OCI-LY1 (cell line): ENCODE data around the gene ASB15.

ENCODE experiments used
- H2AFZ ChIP-seq: fragments of 200-600 bp; sonication (generic), shearing (Covaris generic); 2 replicates; pipeline ENCODE4 v1.6.0; 2014; ENCODE audit warnings: antibody characterized with exemption, mild to moderate bottlenecking, low read length
- H3F3A ChIP-seq: fragments of 200-600 bp; sonication (generic), shearing (Covaris generic); 2 replicates; pipeline ENCODE4 v1.6.0; 2014; ENCODE audit warnings: mild to moderate bottlenecking, antibody characterized with exemption, low read length, moderate library complexity; ENCODE audit not compliant: insufficient read depth
- H3K27ac ChIP-seq: fragments of 200-600 bp; sonication (generic); 2 replicates; pipeline ENCODE4 v1.5.1; 2014; ENCODE audit warnings: low read length, mixed run types, mild to moderate bottlenecking, low read depth; ENCODE audit not compliant: poor library complexity, severe bottlenecking
- H3K27me3 ChIP-seq: fragments of 200-600 bp; sonication (generic); 2 replicates; pipeline ENCODE4 v1.6.0; 2014; ENCODE audit warnings: antibody characterized with exemption, mild to moderate bottlenecking, low read length, moderate library complexity; ENCODE audit not compliant: insufficient read depth
- H3K36me3 ChIP-seq: fragments of 200-600 bp; sonication (generic); 2 replicates; pipeline ENCODE4 v1.6.1; 2014; ENCODE audit warnings: mild to moderate bottlenecking, antibody characterized with exemption, low read length, moderate library complexity, mixed read lengths; ENCODE audit not compliant: insufficient read depth
- H3K4me1 ChIP-seq: fragments of 200-600 bp; sonication (generic); 2 replicates; pipeline ENCODE4 v1.5.1; 2014; ENCODE audit warnings: mild to moderate bottlenecking, low read length, moderate library complexity; ENCODE audit not compliant: insufficient read depth, severe bottlenecking
- H3K4me2 ChIP-seq: fragments of 200-600 bp; sonication (generic), shearing (Covaris generic); 2 replicates; pipeline ENCODE4 v1.6.1; 2014; ENCODE audit warnings: low read length
- H3K4me3 ChIP-seq: fragments of 200-600 bp; sonication (generic); 2 replicates; pipeline ENCODE4 v1.5.1; 2014; ENCODE audit warnings: low read length, low read depth, mild to moderate bottlenecking, mixed read lengths; ENCODE audit not compliant: poor library complexity, severe bottlenecking
- H3K79me2 ChIP-seq: fragments of 200-600 bp; shearing (Covaris generic); 2 replicates; pipeline ENCODE4 v1.6.1; 2016; ENCODE audit warnings: mixed run types, low read length, mixed read lengths; ENCODE audit not compliant: insufficient read depth
- H3K9ac ChIP-seq: fragments of 200-600 bp; sonication (generic), shearing (Covaris generic); 2 replicates; pipeline ENCODE4 v1.6.1; 2014; ENCODE audit warnings: mild to moderate bottlenecking, low read length, mixed read lengths
- H3K9me2 ChIP-seq: fragments of 200-600 bp; sonication (generic), shearing (Covaris generic); 2 replicates; pipeline ENCODE4 v1.6.1; 2014; ENCODE audit warnings: low read depth, mild to moderate bottlenecking, low read length, mixed read lengths
- H3K9me3 ChIP-seq: fragments of 200-600 bp; shearing (Covaris generic); 2 replicates; pipeline ENCODE4 v1.6.1; 2014; ENCODE audit warnings: low read length, mixed read lengths
- H4K20me1 ChIP-seq: fragments of 200-600 bp; sonication (generic), shearing (Covaris generic); 2 replicates; pipeline ENCODE4 v1.6.0; 2016; ENCODE audit warnings: mild to moderate bottlenecking, low read length; ENCODE audit not compliant: insufficient read depth
- EZH2 ChIP-seq: fragments of 200-600 bp; sonication (generic), shearing (Covaris generic); IDR thresholded peaks from 2 replicates; pipeline ENCODE4 v1.8.0; 2017; ENCODE audit warnings: borderline replicate concordance, mixed run types, mild to moderate bottlenecking, antibody characterized with exemption, low read length, moderate library complexity, mixed read lengths
- TF ChIP-seq, protein P1 (sequence below): fragments of 200-600 bp; sonication (generic), shearing (Covaris generic); IDR thresholded peaks from 2 replicates; pipeline ENCODE4 v1.5.1; 2017; ENCODE audit warnings: mild to moderate bottlenecking, antibody characterized with exemption, low read length, moderate library complexity, mixed read lengths

Gene ASB15

DNA sequence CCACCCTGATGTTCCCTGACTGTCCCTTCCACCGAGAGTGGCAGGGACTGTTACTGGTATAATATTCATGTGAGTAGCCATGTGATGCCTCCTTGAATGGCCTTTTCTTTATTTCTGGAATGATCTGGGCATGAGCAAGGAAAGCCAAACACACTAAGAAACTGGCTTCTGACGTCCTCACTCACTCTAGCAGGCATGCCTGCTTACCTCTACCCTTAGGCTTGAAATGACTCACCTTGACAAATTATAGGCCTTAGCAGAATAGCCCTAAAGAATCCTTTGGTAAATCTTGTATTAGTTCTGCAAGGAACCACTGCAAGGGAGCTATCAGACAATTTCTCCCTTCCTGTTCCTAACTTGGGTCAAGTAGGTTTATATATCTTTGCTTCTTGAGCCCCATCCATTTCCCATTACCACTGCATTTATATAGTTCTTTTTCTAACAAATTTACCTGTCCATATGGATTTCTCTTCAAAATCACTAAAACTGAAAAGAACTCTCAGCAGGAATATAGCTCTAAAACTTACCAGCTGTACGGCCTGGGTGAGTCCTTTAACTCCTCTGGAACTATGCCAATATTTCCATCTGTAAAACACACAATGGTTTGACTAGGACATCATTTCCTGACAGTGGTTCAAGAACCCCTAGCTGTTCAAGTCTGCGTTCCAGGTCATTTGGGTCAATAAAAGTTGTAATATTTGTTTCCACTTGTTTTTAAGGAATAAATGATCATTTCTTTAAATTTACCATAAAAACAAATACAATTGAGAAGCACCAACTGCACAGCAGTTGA lies 31.0 kb upstream of the ASB15 start:
- Histone ChIP-seq H3K27me3 (no peaks in the 10 kb centered on the region), H3K4me2 (no peak overlapping the region), H3F3A (no peaks in the 10 kb centered on the region), H3K4me1 (no peaks in the 10 kb centered on the region), H3K4me3 (no peak overlapping the region), H3K79me2 (no peaks in the 10 kb centered on the region), H3K9ac (no peak overlapping the region), H3K9me3 (no peaks in the 10 kb centered on the region), H3K9me2 (no peaks in the 10 kb centered on the region), H4K20me1 (no peaks in the 10 kb centered on the region), H3K27ac (no peak overlapping the region), H2AFZ (no peak overlapping the region), H3K36me3 (no peaks in the 10 kb centered on the region)
- no peak for TF ChIP-seq EZH2
- TF ChIP-seq, protein P1, sequence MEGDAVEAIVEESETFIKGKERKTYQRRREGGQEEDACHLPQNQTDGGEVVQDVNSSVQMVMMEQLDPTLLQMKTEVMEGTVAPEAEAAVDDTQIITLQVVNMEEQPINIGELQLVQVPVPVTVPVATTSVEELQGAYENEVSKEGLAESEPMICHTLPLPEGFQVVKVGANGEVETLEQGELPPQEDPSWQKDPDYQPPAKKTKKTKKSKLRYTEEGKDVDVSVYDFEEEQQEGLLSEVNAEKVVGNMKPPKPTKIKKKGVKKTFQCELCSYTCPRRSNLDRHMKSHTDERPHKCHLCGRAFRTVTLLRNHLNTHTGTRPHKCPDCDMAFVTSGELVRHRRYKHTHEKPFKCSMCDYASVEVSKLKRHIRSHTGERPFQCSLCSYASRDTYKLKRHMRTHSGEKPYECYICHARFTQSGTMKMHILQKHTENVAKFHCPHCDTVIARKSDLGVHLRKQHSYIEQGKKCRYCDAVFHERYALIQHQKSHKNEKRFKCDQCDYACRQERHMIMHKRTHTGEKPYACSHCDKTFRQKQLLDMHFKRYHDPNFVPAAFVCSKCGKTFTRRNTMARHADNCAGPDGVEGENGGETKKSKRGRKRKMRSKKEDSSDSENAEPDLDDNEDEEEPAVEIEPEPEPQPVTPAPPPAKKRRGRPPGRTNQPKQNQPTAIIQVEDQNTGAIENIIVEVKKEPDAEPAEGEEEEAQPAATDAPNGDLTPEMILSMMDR, result no peak

DNA sequence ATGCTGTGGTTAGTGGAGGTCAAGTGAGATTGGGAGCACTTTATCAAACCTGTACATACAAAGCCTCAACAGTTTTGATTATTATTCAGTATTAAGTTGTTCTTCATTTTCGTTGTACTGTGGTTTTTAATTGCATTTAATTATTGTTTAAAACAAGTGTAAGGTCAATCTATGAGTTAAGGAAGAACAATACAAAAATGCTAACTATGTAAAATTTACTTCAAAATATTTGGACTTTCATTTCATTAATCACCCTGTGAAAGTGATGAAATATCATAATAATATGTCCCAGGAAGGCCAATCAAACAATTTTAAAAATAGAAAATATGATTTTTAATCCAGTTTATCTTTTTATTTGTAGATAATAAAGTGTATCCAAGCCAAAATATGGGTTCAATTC lies 30.4 kb upstream of the ASB15 start:
- Histone ChIP-seq H2AFZ (no peak overlapping the region), H3K9ac (no peak overlapping the region)

DNA sequence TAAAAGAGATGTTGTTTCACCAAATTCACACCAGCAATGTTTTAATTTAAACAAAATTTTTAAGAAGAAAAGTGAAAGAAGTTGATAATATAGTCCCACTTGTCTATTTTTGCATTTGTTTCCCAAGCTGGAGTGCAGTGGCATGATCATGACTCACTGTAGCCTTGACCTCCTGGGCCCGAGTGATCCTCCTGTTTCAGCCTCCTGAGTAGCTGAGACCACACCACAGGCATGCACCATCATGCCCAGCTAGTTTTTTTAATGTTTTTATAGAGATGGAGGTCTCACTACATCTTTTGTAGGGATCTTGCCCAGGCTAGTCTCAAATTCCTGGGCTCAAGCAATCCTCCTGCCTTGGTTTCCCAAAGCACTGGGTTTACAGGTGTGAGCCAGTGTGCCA lies 29.9 kb upstream of the ASB15 start:
- TF ChIP-seq, protein P1, result no peak
- no peak for TF ChIP-seq EZH2
- no peak overlapping the region for H2AFZ ChIP-seq
- no peak overlapping the region for H3K4me2 ChIP-seq
- H3K79me2 ChIP-seq, result no peaks in the 10 kb centered on the region
- no peaks in the 10 kb centered on the region for H4K20me1 ChIP-seq
- H3F3A ChIP-seq, result no peaks in the 10 kb centered on the region
- no peaks in the 10 kb centered on the region for H3K27me3 ChIP-seq
- H3K9me2 ChIP-seq, result no peaks in the 10 kb centered on the region
- H3K9ac ChIP-seq, result no peak overlapping the region
- H3K4me1 ChIP-seq, result no peaks in the 10 kb centered on the region
- no peaks in the 10 kb centered on the region for H3K36me3 ChIP-seq
- no peak overlapping the region for H3K27ac ChIP-seq
- H3K4me3 ChIP-seq, result no peak overlapping the region
- H3K9me3 ChIP-seq, result no peaks in the 10 kb centered on the region

More for the DNA sequence above, 30.4 kb upstream of the ASB15 start:
- no peaks in the 10 kb centered on the region for H3K9me3 ChIP-seq
- H3K9me2 ChIP-seq, result no peaks in the 10 kb centered on the region
- H3K4me1 ChIP-seq, result no peaks in the 10 kb centered on the region
- H3K27ac ChIP-seq, result no peak overlapping the region
- H3K4me3 ChIP-seq, result no peak overlapping the region
- TF ChIP-seq, protein P1, result no peak
- no peak for TF ChIP-seq EZH2
- no peak overlapping the region for H3K4me2 ChIP-seq
- H4K20me1 ChIP-seq, result no peaks in the 10 kb centered on the region
- no peaks in the 10 kb centered on the region for H3K27me3 ChIP-seq
- no peaks in the 10 kb centered on the region for H3K79me2 ChIP-seq
- no peaks in the 10 kb centered on the region for H3F3A ChIP-seq
- H3K36me3 ChIP-seq, result no peaks in the 10 kb centered on the region
